AG09309 (cell line): ENCODE measurements around the gene PVR.
A peak's percentile ranks its signal among the peaks of the same experiment; 100 is the strongest.

ENCODE experiments used
- DNase-seq: peaks from one replicate; pipeline ENCODE4 v3.0.0-alpha.2; 2010; ENCODE audit warnings: low read depth
- H3K4me3 ChIP-seq: 2 replicates; pipeline ENCODE4 v1.5.1; 2011; ENCODE audit warnings: mild to moderate bottlenecking, low read depth, low read length, moderate library complexity; ENCODE audit not compliant: control insufficient read depth
- TF ChIP-seq, protein P1 (sequence below): IDR thresholded peaks from 2 replicates; pipeline ENCODE4 v1.5.1; 2011; ENCODE audit warnings: mild to moderate bottlenecking, low read depth, low read length, inconsistent platforms; ENCODE audit not compliant: insufficient read depth, control insufficient read depth; ENCODE audit errors: missing control alignments

Gene PVR

DNA sequence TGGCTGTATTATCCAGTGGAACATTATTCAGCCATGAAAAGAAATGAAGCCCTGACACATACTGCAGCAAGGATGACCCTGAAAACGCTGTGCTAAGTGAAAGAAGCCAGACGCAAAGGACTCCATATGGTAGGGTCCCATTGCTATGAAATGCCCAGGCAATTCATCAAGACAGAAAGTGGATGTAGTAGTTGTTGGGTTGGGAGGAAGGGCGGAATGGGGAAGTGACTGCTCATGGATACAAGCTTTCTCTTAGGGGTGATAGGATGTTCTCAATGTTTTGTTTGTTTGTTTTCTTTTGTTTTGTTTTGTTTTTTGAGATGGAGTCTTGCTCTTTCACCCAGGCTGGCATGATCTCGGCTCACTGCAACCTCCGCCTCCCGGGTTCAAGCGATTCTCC, 44.2 kb downstream of the PVR start:
- TF ChIP-seq, protein P1, sequence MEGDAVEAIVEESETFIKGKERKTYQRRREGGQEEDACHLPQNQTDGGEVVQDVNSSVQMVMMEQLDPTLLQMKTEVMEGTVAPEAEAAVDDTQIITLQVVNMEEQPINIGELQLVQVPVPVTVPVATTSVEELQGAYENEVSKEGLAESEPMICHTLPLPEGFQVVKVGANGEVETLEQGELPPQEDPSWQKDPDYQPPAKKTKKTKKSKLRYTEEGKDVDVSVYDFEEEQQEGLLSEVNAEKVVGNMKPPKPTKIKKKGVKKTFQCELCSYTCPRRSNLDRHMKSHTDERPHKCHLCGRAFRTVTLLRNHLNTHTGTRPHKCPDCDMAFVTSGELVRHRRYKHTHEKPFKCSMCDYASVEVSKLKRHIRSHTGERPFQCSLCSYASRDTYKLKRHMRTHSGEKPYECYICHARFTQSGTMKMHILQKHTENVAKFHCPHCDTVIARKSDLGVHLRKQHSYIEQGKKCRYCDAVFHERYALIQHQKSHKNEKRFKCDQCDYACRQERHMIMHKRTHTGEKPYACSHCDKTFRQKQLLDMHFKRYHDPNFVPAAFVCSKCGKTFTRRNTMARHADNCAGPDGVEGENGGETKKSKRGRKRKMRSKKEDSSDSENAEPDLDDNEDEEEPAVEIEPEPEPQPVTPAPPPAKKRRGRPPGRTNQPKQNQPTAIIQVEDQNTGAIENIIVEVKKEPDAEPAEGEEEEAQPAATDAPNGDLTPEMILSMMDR: no peak
- H3K4me3 ChIP-seq: no peak overlapping the region
- DNase-seq: no peak

DNA sequence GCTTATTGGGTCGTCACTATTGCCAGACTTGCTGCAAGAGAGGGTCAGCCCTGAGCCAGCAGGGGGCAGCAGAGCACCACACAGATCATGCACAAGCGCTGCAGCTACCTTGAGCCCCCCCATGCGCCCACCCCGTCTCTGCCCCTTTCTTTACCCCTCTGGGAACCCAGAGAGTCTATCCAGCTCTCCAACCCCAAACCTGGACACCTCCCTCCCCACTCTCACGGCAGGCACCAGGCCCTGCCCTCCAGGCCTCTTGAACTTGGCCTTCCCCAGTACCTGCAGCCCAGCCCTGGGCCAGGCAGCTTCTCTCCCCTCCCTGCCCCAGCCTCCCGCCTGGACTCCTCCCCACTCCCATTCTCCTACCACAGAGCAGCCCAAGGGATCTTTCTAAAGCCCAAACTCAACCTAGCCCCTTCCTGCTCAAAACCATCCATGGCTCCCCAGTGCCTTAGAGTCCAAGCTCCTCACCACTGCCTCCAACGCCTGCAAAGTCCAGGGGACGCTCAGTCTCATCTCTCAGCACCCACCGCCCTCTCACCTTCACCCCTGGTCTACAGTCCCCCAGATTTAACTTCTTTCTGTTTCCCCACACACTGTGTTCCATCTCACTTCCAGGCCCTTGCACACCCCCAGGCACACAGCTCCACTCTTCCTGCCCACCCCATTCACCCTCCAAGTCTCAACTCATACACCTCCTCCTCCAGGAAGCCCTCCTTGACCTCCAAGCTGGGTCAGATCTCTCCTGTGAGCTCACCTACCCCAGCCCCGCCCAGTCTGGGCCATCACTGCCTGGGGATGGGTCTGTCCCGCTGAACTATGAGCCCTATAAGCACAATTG, 45.8 kb downstream of the PVR start:
- TF ChIP-seq, protein P1: peak; percentile 95
- H3K4me3 ChIP-seq: no peak overlapping the region
- DNase-seq: peak; percentile 10

DNA sequence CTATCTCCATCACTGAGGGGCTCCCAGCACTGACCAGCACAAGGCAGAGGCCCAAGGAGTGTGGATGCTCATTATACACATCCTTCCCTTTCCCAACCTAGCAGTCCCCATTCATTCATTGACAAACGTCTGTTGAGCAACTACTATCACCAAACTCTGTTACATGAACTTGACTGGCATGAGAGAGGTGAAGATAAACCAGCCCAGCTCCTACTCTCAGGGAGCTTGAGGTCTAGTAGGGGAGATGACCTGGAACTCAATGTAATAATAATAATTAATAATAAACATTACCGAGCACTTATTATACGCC, 46.4 kb downstream of the PVR start:
- no peak for DNase-seq
- TF ChIP-seq, protein P1: no peak
- H3K4me3 ChIP-seq: no peak overlapping the region

DNA sequence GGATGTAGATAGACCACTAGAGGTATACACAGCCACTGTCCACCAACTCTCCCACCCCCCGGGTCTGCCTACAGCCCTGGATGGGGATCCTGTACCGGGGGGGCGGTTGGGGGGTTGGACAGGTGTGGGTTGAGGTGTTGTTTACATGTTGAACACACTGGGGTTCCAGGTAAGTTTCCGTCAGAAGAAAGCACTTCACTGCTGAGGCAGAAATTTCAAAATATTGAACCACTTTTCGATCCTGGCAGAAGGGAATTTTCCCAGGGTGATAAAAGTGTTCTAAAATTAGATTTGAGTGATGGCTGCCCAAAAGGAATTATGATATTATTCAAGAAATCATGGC, 48.6 kb downstream of the PVR start:
- no peak overlapping the region for H3K4me3 ChIP-seq
- no peak for DNase-seq
- TF ChIP-seq, protein P1: no peak

DNA sequence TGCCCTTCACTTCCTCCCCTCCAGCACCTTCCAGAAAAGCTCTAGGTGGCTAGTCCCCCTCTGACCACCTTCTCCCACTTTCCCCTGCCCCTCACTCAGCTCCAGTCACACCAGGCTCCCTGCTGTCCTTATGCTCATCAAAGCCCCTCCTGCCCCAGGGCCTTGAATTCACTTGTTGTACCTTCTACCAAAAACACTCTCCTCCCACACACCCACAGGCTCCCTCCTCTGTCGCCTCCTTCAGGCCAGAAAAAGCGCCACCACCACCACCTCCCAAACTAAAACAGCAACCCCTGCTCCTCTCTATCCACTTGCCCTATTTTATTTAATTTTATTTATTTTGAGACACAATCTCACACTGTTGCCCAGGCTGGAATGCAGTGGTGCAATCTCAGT, 50.5 kb downstream of the PVR start:
- TF ChIP-seq, protein P1: peak; percentile 25
- no peak for DNase-seq
- no peak overlapping the region for H3K4me3 ChIP-seq

DNA sequence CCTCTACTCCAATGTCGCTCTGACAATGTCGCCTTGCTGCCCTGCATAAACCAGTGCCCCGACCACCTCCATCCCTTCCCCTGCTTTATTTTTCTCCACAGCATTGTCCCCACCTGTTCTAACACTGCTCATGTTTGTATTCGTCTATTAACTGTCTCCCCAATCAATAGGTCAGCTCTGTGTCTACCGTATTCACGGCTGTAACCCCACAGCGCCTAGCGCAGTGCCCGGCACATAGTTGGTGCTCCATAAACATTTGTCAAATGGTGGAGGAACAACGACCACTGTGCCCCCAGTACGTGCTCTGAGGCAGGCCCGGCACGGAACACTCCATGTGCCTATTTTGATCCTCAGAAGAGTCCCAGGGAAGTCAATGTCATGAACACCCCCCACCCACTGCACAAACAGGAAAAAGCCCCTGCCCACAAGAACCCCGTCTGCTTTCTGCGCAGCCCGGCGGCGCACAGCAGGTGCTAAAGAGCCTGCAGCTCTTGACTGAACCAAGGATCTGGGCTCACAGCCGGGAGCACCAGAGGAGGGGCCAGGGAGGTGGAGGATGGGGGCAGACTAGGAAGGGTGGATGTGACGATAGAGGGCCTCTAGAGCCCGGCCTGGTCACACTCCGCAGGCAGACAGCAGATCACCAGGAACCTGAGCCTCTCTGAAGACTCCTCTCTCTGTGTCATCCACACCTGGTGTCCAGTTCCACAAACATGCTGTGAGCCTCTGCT, 53.4 kb downstream of the PVR start:
- DNase-seq: no peak
- H3K4me3 ChIP-seq: no peak overlapping the region
- TF ChIP-seq, protein P1: no peak
